Gastrocnemius medialis (tissue), 4 donors: ENCODE measurements around the gene ASB1.

ENCODE experiments used
- CTCF ChIP-seq, 5 experiments: fragments of 450-650 bp in 3 of 5; fragments of 200-600 bp in 2 of 5; sonication (generic) in 2 of 5; IDR thresholded peaks in 4 of 5; conservative IDR thresholded peaks in 1 of 5; 1 replicate in 4 of 5; 2 replicates in 1 of 5; pipeline ENCODE4 v1.5.1; 2016 to 2019; ENCODE audit warnings: antibody characterized with exemption in 5 of 5, mild to moderate bottlenecking in 3 of 5, moderate library complexity in 3 of 5
- POLR2A ChIP-seq, 2 donors: fragments of 450-650 bp; IDR thresholded peaks; one replicate each; pipeline ENCODE4 v1.6.1; 2017; ENCODE audit warnings: antibody characterized with exemption in 2 of 2, mild to moderate bottlenecking in 2 of 2, moderate library complexity in 2 of 2

GRCh38 chr2:238403632-238404405 lies 22.9 kb upstream of the ASB1 start:
- TF ChIP-seq CTCF (IDR thresholded peaks at IDR 0.05 in 4 of 5, conservative IDR thresholded peaks at IDR 0.05 in 1 of 5) (no peak), POLR2A (IDR thresholded peaks at IDR 0.05) (no peak)
